ENCODE measurements around the gene VSTM2B. TPM values are rescaled to one million over a fixed set of nuclear protein-coding genes. Genes with fewer than 3 reads are reported as not detected.

VSTM2B gene
- total and polyA plus RNA-seq, 4 donors: not detected

DNA sequence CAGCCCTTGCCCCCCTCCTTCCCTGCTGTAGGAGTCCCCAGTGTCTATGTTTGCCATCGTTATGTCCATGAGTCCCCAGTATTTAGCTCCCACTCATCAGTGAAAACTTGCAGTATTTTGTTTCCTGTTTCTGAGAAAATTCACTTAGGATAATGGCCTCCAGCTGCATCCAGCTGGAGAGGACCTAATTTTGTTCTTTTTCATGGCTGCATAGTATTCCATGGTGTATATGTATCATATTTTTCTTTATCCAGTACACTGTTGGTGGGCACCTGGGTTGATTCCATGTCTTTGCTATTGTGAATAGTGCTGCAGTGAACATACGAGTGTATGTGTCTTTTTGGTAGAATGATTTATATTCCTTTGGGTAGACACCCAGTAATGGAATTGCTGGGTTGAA lies 62.3 kb downstream of the VSTM2B start (continued):
- TF ChIP-seq, protein P1, sequence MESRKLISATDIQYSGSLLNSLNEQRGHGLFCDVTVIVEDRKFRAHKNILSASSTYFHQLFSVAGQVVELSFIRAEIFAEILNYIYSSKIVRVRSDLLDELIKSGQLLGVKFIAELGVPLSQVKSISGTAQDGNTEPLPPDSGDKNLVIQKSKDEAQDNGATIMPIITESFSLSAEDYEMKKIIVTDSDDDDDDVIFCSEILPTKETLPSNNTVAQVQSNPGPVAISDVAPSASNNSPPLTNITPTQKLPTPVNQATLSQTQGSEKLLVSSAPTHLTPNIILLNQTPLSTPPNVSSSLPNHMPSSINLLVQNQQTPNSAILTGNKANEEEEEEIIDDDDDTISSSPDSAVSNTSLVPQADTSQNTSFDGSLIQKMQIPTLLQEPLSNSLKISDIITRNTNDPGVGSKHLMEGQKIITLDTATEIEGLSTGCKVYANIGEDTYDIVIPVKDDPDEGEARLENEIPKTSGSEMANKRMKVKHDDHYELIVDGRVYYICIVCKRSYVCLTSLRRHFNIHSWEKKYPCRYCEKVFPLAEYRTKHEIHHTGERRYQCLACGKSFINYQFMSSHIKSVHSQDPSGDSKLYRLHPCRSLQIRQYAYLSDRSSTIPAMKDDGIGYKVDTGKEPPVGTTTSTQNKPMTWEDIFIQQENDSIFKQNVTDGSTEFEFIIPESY (IDR thresholded peaks at IDR 0.05): no peak
- TF ChIP-seq TAF1 (conservative IDR thresholded peaks at IDR 0.05) (no peak), FOXA2 (IDR thresholded peaks at IDR 0.05) (no peak)

- H3K36me3 ChIP-seq (ENCODE audit: control insufficient read depth in 4 of 4, insufficient read depth in 3 of 4, low read depth in 1 of 4, low read length in 3 of 4): no peaks in the 10 kb centered on the region
- no peak overlapping the region for H3K4me3 ChIP-seq (ENCODE audit: low read depth in 1 of 3, low read length in 3 of 3)
- TF ChIP-seq HNF4G (IDR thresholded peaks at IDR 0.05): no peak
- no peak for TF ChIP-seq EGR1 (IDR thresholded peaks at IDR 0.05; ENCODE audit: low read depth in 2 of 2)
- DNase-seq (ENCODE audit: low spot score): no peak
- H3K27me3 ChIP-seq (ENCODE audit: control insufficient read depth in 4 of 4, insufficient read depth in 4 of 4, low read length in 3 of 4): peaks cover 0 to 7% (median 0%) of the 10 kb centered on the region in 4 donors
- no peaks in the 10 kb centered on the region for H3K4me1 ChIP-seq (ENCODE audit: control insufficient read depth in 4 of 4, insufficient read depth in 4 of 4, low read length in 3 of 4)
- 37% methylated on average over 5 of the region's 5 CpGs for WGBS
- no peaks in the 10 kb centered on the region for H3K9me3 ChIP-seq (ENCODE audit: control insufficient read depth in 4 of 4, low read length in 3 of 4)
- no peak overlapping the region for H3K9ac ChIP-seq (ENCODE audit: low read depth in 1 of 2, low read length in 2 of 2)
- no peak overlapping the region for H3K27ac ChIP-seq (ENCODE audit: low read depth in 1 of 2, low read length in 2 of 2)
Measured at GRCh38 chr19:29590278-29590677, 64.5 kb downstream of the VSTM2B start.

DNA sequence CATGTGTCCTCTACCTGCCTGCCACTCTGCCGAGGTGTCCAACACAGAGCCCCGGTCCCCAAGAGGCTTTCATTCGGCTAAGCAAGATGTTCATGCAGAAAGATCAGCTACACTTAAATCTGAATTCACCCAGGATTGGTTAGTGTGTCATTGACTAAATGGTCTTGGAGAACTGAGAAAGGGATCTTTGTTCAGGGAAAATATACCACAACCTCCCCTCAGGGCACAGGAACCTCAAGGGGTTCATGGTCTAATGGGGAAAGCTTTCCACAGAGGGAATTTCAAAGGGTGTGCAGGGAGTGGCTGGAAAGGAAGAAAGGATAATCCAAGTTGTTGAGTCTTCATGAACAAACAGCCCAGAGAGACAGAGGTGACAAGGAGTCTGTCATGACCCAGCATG lies 65.9 kb downstream of the VSTM2B start:
- H3K27me3 ChIP-seq (ENCODE audit: control insufficient read depth in 4 of 4, insufficient read depth in 4 of 4, low read length in 3 of 4): peaks cover 0 to 7% (median 4%) of the 10 kb centered on the region in 4 donors
- 84% methylated on average over 3 of the region's 3 CpGs for WGBS
- H3K4me1 ChIP-seq (ENCODE audit: control insufficient read depth in 4 of 4, insufficient read depth in 4 of 4, low read length in 3 of 4): no peaks in the 10 kb centered on the region
- DNase-seq (ENCODE audit: low spot score): no peak
- no peaks in the 10 kb centered on the region for H3K36me3 ChIP-seq (ENCODE audit: control insufficient read depth in 4 of 4, insufficient read depth in 3 of 4, low read depth in 1 of 4, low read length in 3 of 4)
- TF ChIP-seq FOXA1 (IDR thresholded peaks at IDR 0.05) (no peak), NR2F2 (IDR thresholded peaks at IDR 0.05) (no peak), JUND (IDR thresholded peaks at IDR 0.05) (no peak), HNF4A (conservative IDR thresholded peaks at IDR 0.05) (no peak), FOXA2 (IDR thresholded peaks at IDR 0.05) (no peak), EGR1 (IDR thresholded peaks at IDR 0.05; ENCODE audit: low read depth in 2 of 2) (no peak), GABPA (IDR thresholded peaks at IDR 0.05 in 1 of 2, conservative IDR thresholded peaks at IDR 0.05 in 1 of 2) (no peak), HNF4G (IDR thresholded peaks at IDR 0.05) (no peak), RXRA (IDR thresholded peaks at IDR 0.05) (no peak), TAF1 (conservative IDR thresholded peaks at IDR 0.05) (no peak), SP1 (IDR thresholded peaks at IDR 0.05) (no peak), YY1 (IDR thresholded peaks at IDR 0.05) (no peak), RAD21 (IDR thresholded peaks at IDR 0.05) (no peak)
- TF ChIP-seq, protein P2, sequence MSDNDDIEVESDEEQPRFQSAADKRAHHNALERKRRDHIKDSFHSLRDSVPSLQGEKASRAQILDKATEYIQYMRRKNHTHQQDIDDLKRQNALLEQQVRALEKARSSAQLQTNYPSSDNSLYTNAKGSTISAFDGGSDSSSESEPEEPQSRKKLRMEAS (IDR thresholded peaks at IDR 0.05): no peak
- TF ChIP-seq, protein P3, sequence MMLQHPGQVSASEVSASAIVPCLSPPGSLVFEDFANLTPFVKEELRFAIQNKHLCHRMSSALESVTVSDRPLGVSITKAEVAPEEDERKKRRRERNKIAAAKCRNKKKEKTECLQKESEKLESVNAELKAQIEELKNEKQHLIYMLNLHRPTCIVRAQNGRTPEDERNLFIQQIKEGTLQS (IDR thresholded peaks at IDR 0.05): no peak
- TF ChIP-seq, protein P4, sequence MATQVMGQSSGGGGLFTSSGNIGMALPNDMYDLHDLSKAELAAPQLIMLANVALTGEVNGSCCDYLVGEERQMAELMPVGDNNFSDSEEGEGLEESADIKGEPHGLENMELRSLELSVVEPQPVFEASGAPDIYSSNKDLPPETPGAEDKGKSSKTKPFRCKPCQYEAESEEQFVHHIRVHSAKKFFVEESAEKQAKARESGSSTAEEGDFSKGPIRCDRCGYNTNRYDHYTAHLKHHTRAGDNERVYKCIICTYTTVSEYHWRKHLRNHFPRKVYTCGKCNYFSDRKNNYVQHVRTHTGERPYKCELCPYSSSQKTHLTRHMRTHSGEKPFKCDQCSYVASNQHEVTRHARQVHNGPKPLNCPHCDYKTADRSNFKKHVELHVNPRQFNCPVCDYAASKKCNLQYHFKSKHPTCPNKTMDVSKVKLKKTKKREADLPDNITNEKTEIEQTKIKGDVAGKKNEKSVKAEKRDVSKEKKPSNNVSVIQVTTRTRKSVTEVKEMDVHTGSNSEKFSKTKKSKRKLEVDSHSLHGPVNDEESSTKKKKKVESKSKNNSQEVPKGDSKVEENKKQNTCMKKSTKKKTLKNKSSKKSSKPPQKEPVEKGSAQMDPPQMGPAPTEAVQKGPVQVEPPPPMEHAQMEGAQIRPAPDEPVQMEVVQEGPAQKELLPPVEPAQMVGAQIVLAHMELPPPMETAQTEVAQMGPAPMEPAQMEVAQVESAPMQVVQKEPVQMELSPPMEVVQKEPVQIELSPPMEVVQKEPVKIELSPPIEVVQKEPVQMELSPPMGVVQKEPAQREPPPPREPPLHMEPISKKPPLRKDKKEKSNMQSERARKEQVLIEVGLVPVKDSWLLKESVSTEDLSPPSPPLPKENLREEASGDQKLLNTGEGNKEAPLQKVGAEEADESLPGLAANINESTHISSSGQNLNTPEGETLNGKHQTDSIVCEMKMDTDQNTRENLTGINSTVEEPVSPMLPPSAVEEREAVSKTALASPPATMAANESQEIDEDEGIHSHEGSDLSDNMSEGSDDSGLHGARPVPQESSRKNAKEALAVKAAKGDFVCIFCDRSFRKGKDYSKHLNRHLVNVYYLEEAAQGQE (IDR thresholded peaks at IDR 0.05): no peak
- TF ChIP-seq, protein P1 (IDR thresholded peaks at IDR 0.05): no peak
- TF ChIP-seq, protein P5, sequence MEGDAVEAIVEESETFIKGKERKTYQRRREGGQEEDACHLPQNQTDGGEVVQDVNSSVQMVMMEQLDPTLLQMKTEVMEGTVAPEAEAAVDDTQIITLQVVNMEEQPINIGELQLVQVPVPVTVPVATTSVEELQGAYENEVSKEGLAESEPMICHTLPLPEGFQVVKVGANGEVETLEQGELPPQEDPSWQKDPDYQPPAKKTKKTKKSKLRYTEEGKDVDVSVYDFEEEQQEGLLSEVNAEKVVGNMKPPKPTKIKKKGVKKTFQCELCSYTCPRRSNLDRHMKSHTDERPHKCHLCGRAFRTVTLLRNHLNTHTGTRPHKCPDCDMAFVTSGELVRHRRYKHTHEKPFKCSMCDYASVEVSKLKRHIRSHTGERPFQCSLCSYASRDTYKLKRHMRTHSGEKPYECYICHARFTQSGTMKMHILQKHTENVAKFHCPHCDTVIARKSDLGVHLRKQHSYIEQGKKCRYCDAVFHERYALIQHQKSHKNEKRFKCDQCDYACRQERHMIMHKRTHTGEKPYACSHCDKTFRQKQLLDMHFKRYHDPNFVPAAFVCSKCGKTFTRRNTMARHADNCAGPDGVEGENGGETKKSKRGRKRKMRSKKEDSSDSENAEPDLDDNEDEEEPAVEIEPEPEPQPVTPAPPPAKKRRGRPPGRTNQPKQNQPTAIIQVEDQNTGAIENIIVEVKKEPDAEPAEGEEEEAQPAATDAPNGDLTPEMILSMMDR (IDR thresholded peaks at IDR 0.05; ENCODE audit: low read depth, low read length, missing input control): no peak
- no peaks in the 10 kb centered on the region for H3K9me3 ChIP-seq (ENCODE audit: control insufficient read depth in 4 of 4, low read length in 3 of 4)
- H3K4me3 ChIP-seq (ENCODE audit: low read depth in 1 of 3, low read length in 3 of 3): no peak overlapping the region
- no peak overlapping the region for H3K27ac ChIP-seq (ENCODE audit: low read depth in 1 of 2, low read length in 2 of 2)
- no peak overlapping the region for H3K9ac ChIP-seq (ENCODE audit: low read depth in 1 of 2, low read length in 2 of 2)
